HepG2 (cell line): Measurements from ENCODE around the gene ZDHHC14. TPM values are rescaled to one million over a fixed set of nuclear protein-coding genes. Genes with fewer than 3 reads are reported as not detected.
A peak's percentile ranks its signal among the peaks of the same experiment; 100 is the strongest.

Experiments used
- ATAC-seq: fragments of 200-7000 bp; cut with Tn5 transposase; 3 replicates; pipeline ENCODE4 v1.9.1; 2020; ENCODE audit warnings: mild to moderate bottlenecking, moderate library complexity
- BruUV-seq: library from RNA; stranded (reverse); fragments of 400-500 nt; replicated peaks from 2 replicates; lab custom pipeline; 2021; lab: Mats Ljungman, UMichigan
- CTCF ChIA-PET: fragments of 300-600 bp; formaldehyde crosslinking; extraction: SDS; loops from one replicate; lab custom pipeline; 2021; ENCODE audit warnings: low total read pairs, inconsistent platforms, low intra/inter-chr PET ratio; lab: Yijun Ruan, JAX
- POLR2A ChIA-PET: fragments of 350-600 bp; sonication (Branson Sonifier 250); formaldehyde crosslinking; loops from one replicate; lab custom pipeline; 2020; ENCODE audit warnings: antibody characterized with exemption, inconsistent platforms; lab: Yijun Ruan, JAX
- DNase-seq: peaks from one replicate; pipeline ENCODE4 v3.0.0-alpha.2; 2015; ENCODE audit warnings: low spot score
- FAIRE-seq: peaks from 3 replicates; lab custom pipeline; 2011; peaks lifted over from hg19 to GRCh38; lab: Jason Lieb, UNC
- H2AFZ ChIP-seq: one replicate; pipeline ENCODE4 v1.6.1; 2011; ENCODE audit warnings: low read length, inconsistent platforms
- H3K27ac ChIP-seq: fragments of 300-600 bp; 3 replicates; pipeline ENCODE4 v1.8.0; 2011; ENCODE audit warnings: mixed run types, mild to moderate bottlenecking, mixed read lengths, low read length, inconsistent platforms; ENCODE audit not compliant: insufficient read depth; ENCODE audit errors: extremely low read length
- H3K27me3 ChIP-seq, 2 experiments: fragments of 200-600 bp in 1 of 2; 2 replicates in 1 of 2; 3 replicates in 1 of 2; pipeline versions ENCODE4 v1.6.0 to v1.8.0; 2011; ENCODE audit warnings: low read length in 2 of 2, mild to moderate bottlenecking in 2 of 2, moderate library complexity in 2 of 2, inconsistent platforms in 1 of 2; ENCODE audit not compliant: insufficient read depth in 2 of 2, control insufficient read depth in 1 of 2
- H3K36me3 ChIP-seq, 2 experiments: fragments of 200-600 bp in 1 of 2; replicated peaks in 1 of 2; 2 replicates in 1 of 2; 3 replicates in 1 of 2; pipeline versions ENCODE4 v1.5.1 to v1.8.0; 2011; ENCODE audit warnings: low read length in 2 of 2, inconsistent platforms in 1 of 2; ENCODE audit not compliant: insufficient read depth in 2 of 2, control insufficient read depth in 1 of 2
- H3K4me1 ChIP-seq: 2 replicates; pipeline ENCODE4 v1.5.1; 2012; ENCODE audit warnings: low read length, inconsistent platforms; ENCODE audit not compliant: insufficient read depth
- H3K4me2 ChIP-seq: 2 replicates; pipeline ENCODE4 v1.6.0; 2011; ENCODE audit warnings: low read depth, low read length, inconsistent platforms
- H3K4me3 ChIP-seq, 3 experiments: fragments of 200-600 bp in 1 of 3; sonication (generic), shearing (Covaris generic) in 1 of 3; replicated peaks in 1 of 3; 2 replicates each; pipeline ENCODE4 v1.5.1; 2011 to 2016; ENCODE audit warnings: low read length in 3 of 3, inconsistent platforms in 2 of 3, low read depth in 2 of 3, mild to moderate bottlenecking in 2 of 3, control low read depth in 1 of 3, mixed read lengths in 1 of 3; ENCODE audit not compliant: insufficient read depth in 1 of 3
- H3K79me2 ChIP-seq: one replicate; pipeline ENCODE4 v1.6.1; 2011; ENCODE audit warnings: low read length, inconsistent platforms; ENCODE audit not compliant: insufficient read depth
- H3K9ac ChIP-seq: 2 replicates; pipeline ENCODE4 v1.6.0; 2011; ENCODE audit warnings: mild to moderate bottlenecking, low read depth, low read length, inconsistent platforms; ENCODE audit not compliant: insufficient read depth
- H3K9me3 ChIP-seq: 2 replicates; pipeline ENCODE4 v1.5.1; 2012; ENCODE audit warnings: mild to moderate bottlenecking, low read length
- H4K20me1 ChIP-seq: 2 replicates; pipeline ENCODE4 v1.6.0; 2011; ENCODE audit warnings: inconsistent platforms, mild to moderate bottlenecking, low read length, moderate library complexity; ENCODE audit not compliant: insufficient read depth
- DNMT1 ChIP-seq: sonication (generic); formaldehyde crosslinking; IDR thresholded peaks from 2 replicates; pipeline ENCODE4 v1.5.1; 2020; ENCODE audit warnings: mild to moderate bottlenecking, missing genetic modification reagents
- NPAS2 ChIP-seq: sonication (generic); formaldehyde crosslinking; IDR thresholded peaks from 2 replicates; pipeline ENCODE4 v1.8.0; 2022; ENCODE audit warnings: mild to moderate bottlenecking, missing genetic modification reagents, borderline replicate concordance
- SP140L ChIP-seq: sonication (generic); formaldehyde crosslinking; IDR thresholded peaks from 2 replicates; pipeline ENCODE4 v1.4.0; 2020; ENCODE audit warnings: missing genetic modification reagents, borderline replicate concordance
- ZNF343 ChIP-seq: sonication (generic); formaldehyde crosslinking; IDR thresholded peaks from 2 replicates; pipeline ENCODE4 v1.4.0; 2020; ENCODE audit warnings: mild to moderate bottlenecking, missing genetic modification reagents
- ZNF510 ChIP-seq: sonication (generic); formaldehyde crosslinking; IDR thresholded peaks from 2 replicates; pipeline ENCODE4 v1.4.0; 2020; ENCODE audit warnings: low read depth, mild to moderate bottlenecking, missing genetic modification reagents
- WGBS: methylation state at CpG from one replicate; pipeline ENCODE4 v1.1.6; 2017; ENCODE audit warnings: low lambda C conversion rate; 5-methylcytosine and 5-hydroxymethylcytosine counted together
- in situ Hi-C: cut with HindIII; loops from 2 replicates; pipeline ENCODE4 v1.10.0; 2017; ENCODE audit warnings: low pct_unique_long_range_greater_than_20kb; ENCODE audit not compliant: extremely low pct_ligation_motif_present
- intact Hi-C: fragments of 100-400 bp; cut with micrococcal nuclease; formaldehyde crosslinking; loops from one replicate; pipeline ENCODE4 v1.10.0; 2022; ENCODE audit not compliant: unreplicated experiment
- polyA plus RNA-seq, 8 experiments: library from polyadenylated mRNA; depleted of rRNA in 3 of 8; stranded (reverse) in 7 of 8; unstranded in 1 of 8; fragments of >200 nt; fragmentation: Illumina TruSeq in 4 of 8; extraction: Trizol in 4 of 8; gene quantifications; 2 replicates each; pipeline versions ENCODE4 v1.2.1 to v1.2.3, GENCODE V29; 2011 to 2016; ENCODE audit warnings: low read depth in 4 of 8, missing spikeins in 1 of 8, mixed read lengths in 1 of 8; ENCODE audit not compliant: insufficient read depth in 1 of 8
- total RNA-seq, 5 experiments: library from RNA; depleted of rRNA; stranded (reverse); fragments of >200 nt; fragmentation: Illumina TruSeq; extraction: Trizol; gene quantifications; 2 replicates each; pipeline ENCODE4 v1.2.3, GENCODE V29; 2016; ENCODE audit warnings: low read depth in 1 of 5
- TF ChIP-seq, protein P1 (sequence below): IDR thresholded peaks from 2 replicates; pipeline ENCODE4 v1.6.1; 2012; ENCODE audit warnings: low read length, improper control_type of control experiment

Gene ZDHHC14
- total and polyA plus RNA-seq, 2 of the 13 experiments (the other 11 are each of a cell fraction or from before 2014, with no cell fraction given): 3.7 to 9.5 TPM

DNA sequence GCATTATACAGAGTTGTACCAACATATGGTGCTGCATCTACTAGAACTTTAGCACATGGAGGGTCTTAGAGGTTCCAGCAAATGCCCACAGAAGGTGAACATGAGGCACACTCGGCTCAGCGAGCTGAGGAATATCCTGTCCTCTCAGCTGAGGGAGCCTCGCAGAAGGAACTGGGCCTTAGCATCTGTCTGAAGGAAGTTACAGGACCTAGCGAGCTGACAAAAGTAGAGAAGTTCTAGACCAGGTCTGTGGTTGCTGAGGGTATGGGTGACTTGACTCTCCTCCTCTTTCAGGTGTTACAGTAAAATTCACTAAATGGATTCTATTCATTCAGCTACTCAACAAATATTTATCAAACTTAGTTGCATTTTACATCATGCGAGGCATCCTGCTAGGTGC, 157.2 kb downstream of the ZDHHC14 start:
- Histone ChIP-seq H2AFZ (no peak overlapping the region), H3K9ac (peak overlapping the region; percentile 4; the same call in 1 of the 2 replicates), H3K4me3 (no peak overlapping the region), H3K4me2 (peak overlapping the region; percentile 95; the same call in 1 of the 2 replicates), H3K9me3 (no peaks in the 10 kb centered on the region), H3K27me3 (no peaks in the 10 kb centered on the region), H3K36me3 (peaks cover 0 to 2% of the 10 kb centered on the region in 2 experiments; a peak in 3 of 5 replicates), H3K27ac (peak overlapping the region; percentile 95), H3K79me2 (peaks cover 7% of the 10 kb centered on the region), H3K4me1 (peaks cover 92% of the 10 kb centered on the region), H4K20me1 (no peaks in the 10 kb centered on the region)
- no peak for FAIRE-seq
- in situ Hi-C loops (no loop called here), intact Hi-C loops (no loop called here)
- ATAC-seq: no peak
- DNase-seq: no peak
- WGBS: 87% methylated on average over 5 of the region's 5 CpGs
- ChIA-PET CTCF (no interaction called here), POLR2A (interaction anchor here (0.9 to 7.2 kb wide), 7 partner anchors 7 to 214 kb away, joined by 3 to 112 read pairs (median 5); partner anchors contain the start of gene TMEM242)
- BruUV-seq: no TSS peak
- TF ChIP-seq ZNF510: no peak
- no peak for TF ChIP-seq DNMT1
- no peak for TF ChIP-seq NPAS2 (CRISPR knock-in tag)
- TF ChIP-seq ZNF343 (CRISPR knock-in tag): 0 out of 2 replicates have a peak, but pooled peaks have one; percentile 5
- TF ChIP-seq, protein P1, sequence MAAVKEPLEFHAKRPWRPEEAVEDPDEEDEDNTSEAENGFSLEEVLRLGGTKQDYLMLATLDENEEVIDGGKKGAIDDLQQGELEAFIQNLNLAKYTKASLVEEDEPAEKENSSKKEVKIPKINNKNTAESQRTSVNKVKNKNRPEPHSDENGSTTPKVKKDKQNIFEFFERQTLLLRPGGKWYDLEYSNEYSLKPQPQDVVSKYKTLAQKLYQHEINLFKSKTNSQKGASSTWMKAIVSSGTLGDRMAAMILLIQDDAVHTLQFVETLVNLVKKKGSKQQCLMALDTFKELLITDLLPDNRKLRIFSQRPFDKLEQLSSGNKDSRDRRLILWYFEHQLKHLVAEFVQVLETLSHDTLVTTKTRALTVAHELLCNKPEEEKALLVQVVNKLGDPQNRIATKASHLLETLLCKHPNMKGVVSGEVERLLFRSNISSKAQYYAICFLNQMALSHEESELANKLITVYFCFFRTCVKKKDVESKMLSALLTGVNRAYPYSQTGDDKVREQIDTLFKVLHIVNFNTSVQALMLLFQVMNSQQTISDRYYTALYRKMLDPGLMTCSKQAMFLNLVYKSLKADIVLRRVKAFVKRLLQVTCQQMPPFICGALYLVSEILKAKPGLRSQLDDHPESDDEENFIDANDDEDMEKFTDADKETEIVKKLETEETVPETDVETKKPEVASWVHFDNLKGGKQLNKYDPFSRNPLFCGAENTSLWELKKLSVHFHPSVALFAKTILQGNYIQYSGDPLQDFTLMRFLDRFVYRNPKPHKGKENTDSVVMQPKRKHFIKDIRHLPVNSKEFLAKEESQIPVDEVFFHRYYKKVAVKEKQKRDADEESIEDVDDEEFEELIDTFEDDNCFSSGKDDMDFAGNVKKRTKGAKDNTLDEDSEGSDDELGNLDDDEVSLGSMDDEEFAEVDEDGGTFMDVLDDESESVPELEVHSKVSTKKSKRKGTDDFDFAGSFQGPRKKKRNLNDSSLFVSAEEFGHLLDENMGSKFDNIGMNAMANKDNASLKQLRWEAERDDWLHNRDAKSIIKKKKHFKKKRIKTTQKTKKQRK: no peak
- TF ChIP-seq SP140L (CRISPR knock-in tag): no peak
